Stimulated activated CD8-positive, alpha-beta memory T cell treated with anti-CD3 and anti-CD28 coated beads, Interleukin-2, amount 100 ng/mL, for 48 hours (primary cell): ENCODE data around the gene GCNT2.
"Not testable (repeated sequence)": the region's sequence is repeated elsewhere in the genome, so short reads cannot be mapped to it uniquely, and the experiment has no call there.

Experiments
- DNase-seq, 2 donors: peaks; one replicate each; pipeline ENCODE4 v3.0.0-alpha.2; 2020; ENCODE audit warnings: low read depth in 2 of 2

The GCNT2 gene

GRCh38 chr6:10580570-10580969 lies 59.4 kb downstream of the GCNT2 start:
- DNase-seq, result no peak

- DNase-seq, result not testable (repeated sequence)
Measured at GRCh38 chr6:10581402-10581801, 60.3 kb downstream of the GCNT2 start.

- DNase-seq, result no peak
Measured at GRCh38 chr6:10582774-10583508, 61.8 kb downstream of the GCNT2 start.

- DNase-seq, result no peak
Measured at GRCh38 chr6:10583509-10583901, 62.4 kb downstream of the GCNT2 start.

- no peak for DNase-seq
Measured at GRCh38 chr6:10584607-10585006, 63.5 kb downstream of the GCNT2 start.

GRCh38 chr6:10585209-10585845 lies 64.2 kb downstream of the GCNT2 start:
- DNase-seq, result no peak

GRCh38 chr6:10586302-10586701 lies 65.2 kb downstream of the GCNT2 start:
- no peak for DNase-seq

- DNase-seq, result no peak
Measured at GRCh38 chr6:10587656-10588406, 66.7 kb downstream of the GCNT2 start.

- no peak for DNase-seq
Measured at GRCh38 chr6:10588562-10589428, 67.6 kb downstream of the GCNT2 start.

- DNase-seq, result no peak
Measured at GRCh38 chr6:10589429-10589727, 68.2 kb downstream of the GCNT2 start.

GRCh38 chr6:10589983-10590382 lies 68.8 kb downstream of the GCNT2 start:
- no peak for DNase-seq

GRCh38 chr6:10591422-10592160 lies 70.4 kb downstream of the GCNT2 start:
- no peak for DNase-seq

GRCh38 chr6:10595731-10596664 lies 74.8 kb downstream of the GCNT2 start:
- DNase-seq, result no peak

- no peak for DNase-seq
Measured at GRCh38 chr6:10597499-10598001, 76.4 kb downstream of the GCNT2 start.

- DNase-seq, result no peak
Measured at GRCh38 chr6:10598084-10598960, 77.2 kb downstream of the GCNT2 start.

- no peak for DNase-seq
Measured at GRCh38 chr6:10599046-10599445, 77.9 kb downstream of the GCNT2 start.

GRCh38 chr6:10600681-10601080 lies 79.5 kb downstream of the GCNT2 start:
- DNase-seq, result not testable (repeated sequence)

GRCh38 chr6:10603219-10603618 lies 82.1 kb downstream of the GCNT2 start:
- no peak for DNase-seq

- no peak for DNase-seq
Measured at GRCh38 chr6:10609038-10609437, 87.9 kb downstream of the GCNT2 start.
